Measurements from ENCODE around the gene SLC25A21.
A peak's percentile ranks its signal among the peaks of the same experiment; 100 is the strongest.

Gene SLC25A21

DNA sequence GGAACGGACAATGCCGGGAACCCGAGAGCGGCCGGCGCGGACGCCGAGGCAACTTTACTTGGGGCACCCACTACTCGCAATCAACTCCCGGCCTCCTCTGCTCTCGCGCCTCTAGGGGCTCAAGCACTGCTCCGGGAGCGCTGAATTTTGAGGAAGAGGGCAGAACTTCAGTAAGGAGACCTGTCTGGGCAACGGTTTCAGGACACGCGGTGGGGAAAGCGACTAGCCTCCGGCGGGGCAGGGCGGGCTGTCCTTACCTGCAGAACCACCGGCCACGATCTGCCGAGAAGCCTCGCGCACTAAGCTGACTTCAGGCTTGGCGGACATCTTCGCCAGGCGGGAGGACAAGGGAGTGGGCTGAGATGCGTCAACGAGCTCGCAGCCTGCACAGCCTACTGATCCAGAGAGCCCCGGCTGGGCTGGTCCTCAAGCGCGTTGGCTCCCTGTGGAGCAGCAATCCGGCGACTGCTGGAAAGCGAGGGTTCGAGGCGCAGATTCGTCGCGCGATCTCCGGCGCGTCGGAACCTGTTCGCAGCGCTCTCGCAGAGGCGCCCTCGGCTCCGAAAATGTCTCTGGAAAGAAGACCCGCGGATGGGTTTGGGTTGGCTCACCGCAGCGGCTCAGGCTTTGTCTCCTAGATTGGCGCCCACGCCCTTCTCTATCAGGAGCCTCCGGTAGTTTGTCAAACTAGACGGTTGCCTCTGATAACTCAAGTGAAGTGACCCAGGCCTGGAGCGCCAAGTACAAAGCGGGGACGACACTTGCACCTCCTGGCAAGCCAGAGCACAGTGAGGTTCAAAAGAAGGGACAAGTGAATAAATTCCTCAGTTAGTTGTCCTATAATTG lies at the start of gene SLC25A21:
TSS of gene SLC25A21 (minus strand) at position 583 of the 846 bp plus-strand sequence.
- Histone ChIP-seq H3K9me3 (ENCODE audit: control insufficient read depth, insufficient read depth, low read depth, low read length) (no peaks in the 10 kb centered on the region), H3K27ac (ENCODE audit: extremely low read depth, low read depth, low read length) (peak within 1 kb of the TSS; percentile 94), H3K4me3 (ENCODE audit: low read depth, low read length) (peak within 1 kb of the TSS; percentile 75), H3K36me3 (ENCODE audit: control insufficient read depth in 2 of 2, insufficient read depth in 1 of 2, low read length in 2 of 2) (no peaks in the 10 kb centered on the region), H3K4me1 (ENCODE audit: control insufficient read depth, insufficient read depth, low read length) (no peaks in the 10 kb centered on the region; the same call in 1 of the 2 replicates)
- CTCF ChIA-PET: interaction anchor here (0.6 to 1.1 kb wide), 2 partner anchors 16 to 61 kb away, joined by 3 to 4 read pairs; no protein-coding TSS in a partner anchor
- POLR2A ChIA-PET: interaction anchor here (0.8 to 1.6 kb wide), 4 partner anchors 9 to 58 kb away, joined by 3 to 10 read pairs (median 3); partner anchors contain the start of gene MIPOL1
- TF ChIP-seq, protein P1, sequence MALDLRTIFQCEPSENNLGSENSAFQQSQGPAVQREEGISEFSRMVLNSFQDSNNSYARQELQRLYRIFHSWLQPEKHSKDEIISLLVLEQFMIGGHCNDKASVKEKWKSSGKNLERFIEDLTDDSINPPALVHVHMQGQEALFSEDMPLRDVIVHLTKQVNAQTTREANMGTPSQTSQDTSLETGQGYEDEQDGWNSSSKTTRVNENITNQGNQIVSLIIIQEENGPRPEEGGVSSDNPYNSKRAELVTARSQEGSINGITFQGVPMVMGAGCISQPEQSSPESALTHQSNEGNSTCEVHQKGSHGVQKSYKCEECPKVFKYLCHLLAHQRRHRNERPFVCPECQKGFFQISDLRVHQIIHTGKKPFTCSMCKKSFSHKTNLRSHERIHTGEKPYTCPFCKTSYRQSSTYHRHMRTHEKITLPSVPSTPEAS (tag by site-specific recombination; IDR thresholded peaks at IDR 0.05): 0 out of 2 replicates have a peak, but pooled peaks have one; percentile 23
- no peak for TF ChIP-seq PRDM1 (tag by site-specific recombination; IDR thresholded peaks at IDR 0.05)
- no peak for TF ChIP-seq GLIS2 (tag by site-specific recombination; IDR thresholded peaks at IDR 0.05)
- TF ChIP-seq, protein P2, sequence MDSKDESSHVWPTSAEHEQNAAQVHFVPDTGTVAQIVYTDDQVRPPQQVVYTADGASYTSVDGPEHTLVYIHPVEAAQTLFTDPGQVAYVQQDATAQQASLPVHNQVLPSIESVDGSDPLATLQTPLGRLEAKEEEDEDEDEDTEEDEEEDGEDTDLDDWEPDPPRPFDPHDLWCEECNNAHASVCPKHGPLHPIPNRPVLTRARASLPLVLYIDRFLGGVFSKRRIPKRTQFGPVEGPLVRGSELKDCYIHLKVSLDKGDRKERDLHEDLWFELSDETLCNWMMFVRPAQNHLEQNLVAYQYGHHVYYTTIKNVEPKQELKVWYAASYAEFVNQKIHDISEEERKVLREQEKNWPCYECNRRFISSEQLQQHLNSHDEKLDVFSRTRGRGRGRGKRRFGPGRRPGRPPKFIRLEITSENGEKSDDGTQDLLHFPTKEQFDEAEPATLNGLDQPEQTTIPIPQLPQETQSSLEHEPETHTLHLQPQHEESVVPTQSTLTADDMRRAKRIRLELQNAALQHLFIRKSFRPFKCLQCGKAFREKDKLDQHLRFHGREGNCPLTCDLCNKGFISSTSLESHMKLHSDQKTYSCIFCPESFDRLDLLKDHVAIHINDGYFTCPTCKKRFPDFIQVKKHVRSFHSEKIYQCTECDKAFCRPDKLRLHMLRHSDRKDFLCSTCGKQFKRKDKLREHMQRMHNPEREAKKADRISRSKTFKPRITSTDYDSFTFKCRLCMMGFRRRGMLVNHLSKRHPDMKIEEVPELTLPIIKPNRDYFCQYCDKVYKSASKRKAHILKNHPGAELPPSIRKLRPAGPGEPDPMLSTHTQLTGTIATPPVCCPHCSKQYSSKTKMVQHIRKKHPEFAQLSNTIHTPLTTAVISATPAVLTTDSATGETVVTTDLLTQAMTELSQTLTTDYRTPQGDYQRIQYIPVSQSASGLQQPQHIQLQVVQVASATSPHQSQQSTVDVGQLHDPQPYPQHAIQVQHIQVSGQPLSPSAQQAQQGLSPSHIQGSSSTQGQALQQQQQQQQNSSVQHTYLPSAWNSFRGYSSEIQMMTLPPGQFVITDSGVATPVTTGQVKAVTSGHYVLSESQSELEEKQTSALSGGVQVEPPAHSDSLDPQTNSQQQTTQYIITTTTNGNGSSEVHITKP (tag by site-specific recombination; IDR thresholded peaks at IDR 0.05): peak; percentile 46; the same call in 1 of the 2 replicates
- TF ChIP-seq TRIM28 (IDR thresholded peaks at IDR 0.05; ENCODE audit: borderline replicate concordance, low read length): peak; percentile 96; the same call in 1 of the 2 replicates
- peak; percentile 46; the same call in 1 of the 2 replicates for TF ChIP-seq ZNF501 (tag by site-specific recombination; IDR thresholded peaks at IDR 0.05)
- peak; percentile 94 for TF ChIP-seq ZNF600 (tag by site-specific recombination; IDR thresholded peaks at IDR 0.05)
- TF ChIP-seq, protein P3, sequence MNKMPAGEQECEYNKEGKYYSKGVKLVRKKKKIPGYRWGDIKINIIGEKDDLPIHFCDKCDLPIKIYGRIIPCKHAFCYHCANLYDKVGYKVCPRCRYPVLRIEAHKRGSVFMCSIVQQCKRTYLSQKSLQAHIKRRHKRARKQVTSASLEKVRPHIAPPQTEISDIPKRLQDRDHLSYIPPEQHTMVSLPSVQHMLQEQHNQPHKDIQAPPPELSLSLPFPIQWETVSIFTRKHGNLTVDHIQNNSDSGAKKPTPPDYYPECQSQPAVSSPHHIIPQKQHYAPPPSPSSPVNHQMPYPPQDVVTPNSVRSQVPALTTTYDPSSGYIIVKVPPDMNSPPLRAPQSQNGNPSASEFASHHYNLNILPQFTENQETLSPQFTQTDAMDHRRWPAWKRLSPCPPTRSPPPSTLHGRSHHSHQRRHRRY (tag by site-specific recombination; IDR thresholded peaks at IDR 0.05): no peak
- TF ChIP-seq SP3 (tag by site-specific recombination; IDR thresholded peaks at IDR 0.05): no peak; the same call in 1 of the 2 replicates
- no peak for TF ChIP-seq ZNF138 (tag by site-specific recombination; IDR thresholded peaks at IDR 0.05; ENCODE audit: borderline replicate concordance)
- peak; percentile 88 for TF ChIP-seq ZNF76 (tag by site-specific recombination; IDR thresholded peaks at IDR 0.05; ENCODE audit: borderline replicate concordance, low read depth)
- no peak for TF ChIP-seq HOXC10 (CRISPR knock-in tag; IDR thresholded peaks at IDR 0.05)
- no peak for TF ChIP-seq ZNF112 (tag by site-specific recombination; IDR thresholded peaks at IDR 0.05)
- no peak for TF ChIP-seq ZNF530 (tag by site-specific recombination; IDR thresholded peaks at IDR 0.05; ENCODE audit: low read depth)
- TF ChIP-seq ZNF777 (tag by site-specific recombination; IDR thresholded peaks at IDR 0.05; ENCODE audit: borderline replicate concordance): 0 out of 2 replicates have a peak, but pooled peaks have one; percentile 15
- no peak for TF ChIP-seq ZNF16 (tag by site-specific recombination; IDR thresholded peaks at IDR 0.05; ENCODE audit: low read depth)
- TF ChIP-seq ZNF610 (tag by site-specific recombination; IDR thresholded peaks at IDR 0.05; ENCODE audit: borderline replicate concordance): no peak
- TF ChIP-seq, protein P4, sequence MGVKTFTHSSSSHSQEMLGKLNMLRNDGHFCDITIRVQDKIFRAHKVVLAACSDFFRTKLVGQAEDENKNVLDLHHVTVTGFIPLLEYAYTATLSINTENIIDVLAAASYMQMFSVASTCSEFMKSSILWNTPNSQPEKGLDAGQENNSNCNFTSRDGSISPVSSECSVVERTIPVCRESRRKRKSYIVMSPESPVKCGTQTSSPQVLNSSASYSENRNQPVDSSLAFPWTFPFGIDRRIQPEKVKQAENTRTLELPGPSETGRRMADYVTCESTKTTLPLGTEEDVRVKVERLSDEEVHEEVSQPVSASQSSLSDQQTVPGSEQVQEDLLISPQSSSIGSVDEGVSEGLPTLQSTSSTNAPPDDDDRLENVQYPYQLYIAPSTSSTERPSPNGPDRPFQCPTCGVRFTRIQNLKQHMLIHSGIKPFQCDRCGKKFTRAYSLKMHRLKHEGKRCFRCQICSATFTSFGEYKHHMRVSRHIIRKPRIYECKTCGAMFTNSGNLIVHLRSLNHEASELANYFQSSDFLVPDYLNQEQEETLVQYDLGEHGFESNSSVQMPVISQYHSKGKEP (tag by site-specific recombination; IDR thresholded peaks at IDR 0.05): no peak
- peak; percentile 58; the same call in 1 of the 2 replicates for TF ChIP-seq HOXD13 (CRISPR knock-in tag; IDR thresholded peaks at IDR 0.05; ENCODE audit: borderline replicate concordance)
- TF ChIP-seq BCL11B (tag by site-specific recombination; IDR thresholded peaks at IDR 0.05; ENCODE audit: low read depth): no peak
- no peak for TF ChIP-seq ZNF792 (tag by site-specific recombination; IDR thresholded peaks at IDR 0.05)
- TF ChIP-seq, protein P5, sequence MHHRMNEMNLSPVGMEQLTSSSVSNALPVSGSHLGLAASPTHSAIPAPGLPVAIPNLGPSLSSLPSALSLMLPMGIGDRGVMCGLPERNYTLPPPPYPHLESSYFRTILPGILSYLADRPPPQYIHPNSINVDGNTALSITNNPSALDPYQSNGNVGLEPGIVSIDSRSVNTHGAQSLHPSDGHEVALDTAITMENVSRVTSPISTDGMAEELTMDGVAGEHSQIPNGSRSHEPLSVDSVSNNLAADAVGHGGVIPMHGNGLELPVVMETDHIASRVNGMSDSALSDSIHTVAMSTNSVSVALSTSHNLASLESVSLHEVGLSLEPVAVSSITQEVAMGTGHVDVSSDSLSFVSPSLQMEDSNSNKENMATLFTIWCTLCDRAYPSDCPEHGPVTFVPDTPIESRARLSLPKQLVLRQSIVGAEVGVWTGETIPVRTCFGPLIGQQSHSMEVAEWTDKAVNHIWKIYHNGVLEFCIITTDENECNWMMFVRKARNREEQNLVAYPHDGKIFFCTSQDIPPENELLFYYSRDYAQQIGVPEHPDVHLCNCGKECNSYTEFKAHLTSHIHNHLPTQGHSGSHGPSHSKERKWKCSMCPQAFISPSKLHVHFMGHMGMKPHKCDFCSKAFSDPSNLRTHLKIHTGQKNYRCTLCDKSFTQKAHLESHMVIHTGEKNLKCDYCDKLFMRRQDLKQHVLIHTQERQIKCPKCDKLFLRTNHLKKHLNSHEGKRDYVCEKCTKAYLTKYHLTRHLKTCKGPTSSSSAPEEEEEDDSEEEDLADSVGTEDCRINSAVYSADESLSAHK (tag by site-specific recombination; IDR thresholded peaks at IDR 0.05): no peak
- no peak for TF ChIP-seq ZNF274 (IDR thresholded peaks at IDR 0.05; ENCODE audit: low read length)
- TF ChIP-seq ZNF274 (tag by site-specific recombination; IDR thresholded peaks at IDR 0.05; ENCODE audit: borderline replicate concordance): no peak
- peak; percentile 45; the same call in 1 of the 2 replicates for TF ChIP-seq ZNF768 (tag by site-specific recombination; IDR thresholded peaks at IDR 0.05)
- TF ChIP-seq, protein P6, sequence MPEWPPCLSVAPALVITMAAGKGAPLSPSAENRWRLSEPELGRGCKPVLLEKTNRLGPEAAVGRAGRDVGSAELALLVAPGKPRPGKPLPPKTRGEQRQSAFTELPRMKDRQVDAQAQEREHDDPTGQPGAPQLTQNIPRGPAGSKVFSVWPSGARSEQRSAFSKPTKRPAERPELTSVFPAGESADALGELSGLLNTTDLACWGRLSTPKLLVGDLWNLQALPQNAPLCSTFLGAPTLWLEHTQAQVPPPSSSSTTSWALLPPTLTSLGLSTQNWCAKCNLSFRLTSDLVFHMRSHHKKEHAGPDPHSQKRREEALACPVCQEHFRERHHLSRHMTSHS (tag by site-specific recombination; IDR thresholded peaks at IDR 0.05): no peak
